IMR-90 (cell line): Measurements from ENCODE around the gene SLC9A7. TPM values are rescaled to one million over a fixed set of nuclear protein-coding genes. Genes with fewer than 3 reads are reported as not detected.
A peak's percentile ranks its signal among the peaks of the same experiment; 100 is the strongest.

Source experiments
- ATAC-seq: fragments of 200-7000 bp; cut with Tn5 transposase; 2 replicates; pipeline ENCODE4 v1.9.1; 2020; ENCODE audit warnings: low read depth, mild to moderate bottlenecking, moderate library complexity
- BruUV-seq: library from RNA; stranded (reverse); fragments of 400-500 nt; replicated peaks from 2 replicates; lab custom pipeline; 2021; lab: Mats Ljungman, UMichigan
- CTCF ChIA-PET: fragments of 300-600 bp; formaldehyde crosslinking; extraction: SDS; loops from one replicate; lab custom pipeline; 2021; ENCODE audit warnings: antibody characterized with exemption; lab: Yijun Ruan, JAX
- POLR2A ChIA-PET: fragments of 300-600 bp; sonication (Branson Sonifier 250); formaldehyde crosslinking; loops from one replicate; lab custom pipeline; 2022; ENCODE audit warnings: antibody characterized with exemption; ENCODE audit not compliant: unreplicated experiment; lab: Charles Lee
- DNase-seq: peaks from one replicate; pipeline ENCODE4 v3.0.0; 2013
- H2AFZ ChIP-seq: replicated peaks from 2 replicates; pipeline ENCODE3; 2013; ENCODE audit warnings: low read length, mild to moderate bottlenecking; ENCODE audit not compliant: poor library complexity
- H2AK5ac ChIP-seq: 2 replicates; pipeline ENCODE4 v1.6.1; 2013; ENCODE audit warnings: low read depth, low read length, inconsistent platforms
- H2AK9ac ChIP-seq: replicated peaks from 2 replicates; pipeline ENCODE3; 2013; ENCODE audit warnings: mild to moderate bottlenecking, low read depth, low read length, moderate library complexity; ENCODE audit not compliant: poor library complexity
- H2BK120ac ChIP-seq: 2 replicates; pipeline ENCODE4 v1.6.1; 2013; ENCODE audit warnings: low read depth, low read length, inconsistent platforms
- H2BK15ac ChIP-seq: 3 replicates; pipeline ENCODE4 v1.6.1; 2013; ENCODE audit warnings: low read depth, low read length, inconsistent platforms
- H2BK20ac ChIP-seq: 2 replicates; pipeline ENCODE4 v1.6.1; 2013; ENCODE audit warnings: low read depth, mild to moderate bottlenecking, inconsistent platforms, low read length, moderate library complexity
- H2BK5ac ChIP-seq: 2 replicates; pipeline ENCODE4 v1.6.1; 2013; ENCODE audit warnings: mild to moderate bottlenecking, low read depth, low read length, inconsistent platforms; ENCODE audit not compliant: poor library complexity, severe bottlenecking
- H3K14ac ChIP-seq: replicated peaks from 2 replicates; pipeline ENCODE4 v1.6.1; 2013; ENCODE audit warnings: low read depth, low read length, inconsistent platforms
- H3K18ac ChIP-seq: 2 replicates; pipeline ENCODE4 v1.6.1; 2013; ENCODE audit warnings: low read depth, low read length, control low read depth
- H3K23ac ChIP-seq: 2 replicates; pipeline ENCODE4 v1.6.1; 2013; ENCODE audit warnings: low read depth, low read length, inconsistent platforms
- H3K27ac ChIP-seq: 2 replicates; pipeline ENCODE4 v1.5.1; 2013; ENCODE audit warnings: mild to moderate bottlenecking, control low read depth, low read length; ENCODE audit not compliant: insufficient read depth
- H3K27me3 ChIP-seq: 2 replicates; pipeline ENCODE4 v1.6.1; 2013; ENCODE audit warnings: low read length; ENCODE audit not compliant: control insufficient read depth, insufficient read depth
- H3K36me3 ChIP-seq: 2 replicates; pipeline ENCODE4 v1.6.1; 2013; ENCODE audit warnings: low read length, mixed read lengths; ENCODE audit not compliant: control insufficient read depth, insufficient read depth
- H3K4ac ChIP-seq: 2 replicates; pipeline ENCODE4 v1.6.1; 2013; ENCODE audit warnings: low read depth, low read length, inconsistent platforms
- H3K4me1 ChIP-seq: 2 replicates; pipeline ENCODE4 v1.6.1; 2013; ENCODE audit warnings: low read length, mixed read lengths; ENCODE audit not compliant: control insufficient read depth, insufficient read depth
- H3K4me2 ChIP-seq: 2 replicates; pipeline ENCODE4 v1.6.1; 2013; ENCODE audit warnings: low read depth, mild to moderate bottlenecking, control low read depth, low read length, moderate library complexity
- H3K4me3 ChIP-seq: 2 replicates; pipeline ENCODE4 v1.5.1; 2013; ENCODE audit warnings: low read depth, mild to moderate bottlenecking, control low read depth, low read length, moderate library complexity; ENCODE audit not compliant: insufficient read depth
- H3K56ac ChIP-seq: 2 replicates; pipeline ENCODE4 v1.6.1; 2013; ENCODE audit warnings: low read length, inconsistent platforms; ENCODE audit not compliant: insufficient read depth; ENCODE audit errors: extremely low read depth
- H3K79me1 ChIP-seq, 2 experiments: 2 replicates each; pipeline ENCODE4 v1.6.1; 2013; ENCODE audit warnings: low read length in 2 of 2, inconsistent platforms in 1 of 2, low read depth in 1 of 2
- H3K9ac ChIP-seq: 2 replicates; pipeline ENCODE4 v1.6.1; 2013; ENCODE audit warnings: low read depth, low read length, control low read depth
- H3K9me1 ChIP-seq: 2 replicates; pipeline ENCODE4 v1.6.1; 2013; ENCODE audit warnings: low read length, inconsistent platforms; ENCODE audit not compliant: insufficient read depth
- H3K9me3 ChIP-seq: 2 replicates; pipeline ENCODE4 v1.6.1; 2013; ENCODE audit warnings: low read length; ENCODE audit not compliant: control insufficient read depth, insufficient read depth
- H4K20me1 ChIP-seq: 2 replicates; pipeline ENCODE4 v1.6.1; 2013; ENCODE audit warnings: low read length, inconsistent platforms; ENCODE audit not compliant: insufficient read depth
- H4K5ac ChIP-seq: 2 replicates; pipeline ENCODE4 v1.6.1; 2013; ENCODE audit warnings: mild to moderate bottlenecking, low read depth, low read length, control low read depth
- H4K8ac ChIP-seq, 2 experiments: 2 replicates each; pipeline ENCODE4 v1.6.1; 2013; ENCODE audit warnings: low read depth in 2 of 2, low read length in 2 of 2, control low read depth in 1 of 2, inconsistent platforms in 1 of 2
- H4K91ac ChIP-seq: 2 replicates; pipeline ENCODE4 v1.6.1; 2013; ENCODE audit warnings: low read depth, low read length, inconsistent platforms; ENCODE audit not compliant: insufficient read depth
- BHLHE40 ChIP-seq: fragments of 150-350 bp; IDR thresholded peaks from 2 replicates; pipeline ENCODE4 v1.6.1; 2016; ENCODE audit warnings: mild to moderate bottlenecking, low read depth, low read length
- CEBPB ChIP-seq: IDR thresholded peaks from 2 replicates; pipeline ENCODE4 v1.6.1; 2012; ENCODE audit warnings: low read depth, low read length, improper control_type of control experiment
- CHD1 ChIP-seq: IDR thresholded peaks from 2 replicates; pipeline ENCODE4 v1.6.1; 2012; ENCODE audit warnings: low read depth, low read length, improper control_type of control experiment
- ELK1 ChIP-seq: fragments of 150-350 bp; IDR thresholded peaks from 2 replicates; pipeline ENCODE4 v1.6.1; 2016; ENCODE audit warnings: low read depth, mild to moderate bottlenecking, low read length, moderate library complexity, borderline replicate concordance
- FOS ChIP-seq: fragments of 150-350 bp; IDR thresholded peaks from 2 replicates; pipeline ENCODE4 v1.6.1; 2016; ENCODE audit warnings: low read depth, low read length
- MAFK ChIP-seq: IDR thresholded peaks from 2 replicates; pipeline ENCODE4 v1.6.1; 2012; ENCODE audit warnings: low read depth, low read length, improper control_type of control experiment
- MAZ ChIP-seq: IDR thresholded peaks from 2 replicates; pipeline ENCODE4 v1.6.1; 2012; ENCODE audit warnings: low read depth, mild to moderate bottlenecking, low read length, improper control_type of control experiment, moderate library complexity, borderline replicate concordance
- MXI1 ChIP-seq: IDR thresholded peaks from 2 replicates; pipeline ENCODE4 v1.6.1; 2012; ENCODE audit warnings: low read depth, mild to moderate bottlenecking, low read length, moderate library complexity, borderline replicate concordance
- NFE2L2 ChIP-seq: fragments of 150-350 bp; IDR thresholded peaks from 2 replicates; pipeline ENCODE4 v1.6.1; 2016; ENCODE audit warnings: low read depth, mild to moderate bottlenecking, low read length
- POLR2A ChIP-seq: IDR thresholded peaks from 2 replicates; pipeline ENCODE4 v1.6.1; 2012; ENCODE audit warnings: mild to moderate bottlenecking, low read depth, low read length
- RAD21 ChIP-seq: IDR thresholded peaks from 2 replicates; pipeline ENCODE4 v1.6.1; 2012; ENCODE audit warnings: low read length, improper control_type of control experiment
- RCOR1 ChIP-seq: IDR thresholded peaks from 2 replicates; pipeline ENCODE4 v1.6.1; 2012; ENCODE audit warnings: mild to moderate bottlenecking, low read length, improper control_type of control experiment; ENCODE audit not compliant: insufficient replicate concordance
- RFX5 ChIP-seq: IDR thresholded peaks from 2 replicates; pipeline ENCODE4 v1.8.0; 2012; ENCODE audit warnings: low read depth, mild to moderate bottlenecking, low read length, moderate library complexity
- SMC3 ChIP-seq: fragments of 150-350 bp; IDR thresholded peaks from 2 replicates; pipeline ENCODE4 v1.6.1; 2016; ENCODE audit warnings: low read depth, mild to moderate bottlenecking, antibody characterized with exemption, low read length, moderate library complexity
- USF2 ChIP-seq: fragments of 150-350 bp; IDR thresholded peaks from 2 replicates; pipeline ENCODE4 v1.6.1; 2017; ENCODE audit warnings: mild to moderate bottlenecking, antibody characterized with exemption, low read length, low read depth
- WGBS, 2 experiments: methylation state at CpG; one replicate each; pipeline versions ENCODE4 v1.1.5 to v1.1.7; 2013; ENCODE audit warnings: missing lambda C conversion rate in 2 of 2; ENCODE audit not compliant: insufficient read length in 1 of 2; ENCODE audit errors: extremely low coverage in 2 of 2; 5-methylcytosine and 5-hydroxymethylcytosine counted together
- dilution Hi-C: fragments of 300-500 bp; cut with HindIII; formaldehyde crosslinking; loops from one replicate; pipeline ENCODE4 v1.14.3; 2018; ENCODE audit warnings: low sequenced_read_pairs; ENCODE audit not compliant: unreplicated experiment
- in situ Hi-C: fragments of 300-500 bp; cut with MboI; formaldehyde crosslinking; loops from 3 replicates; pipeline ENCODE4 v1.14.3; 2019; ENCODE audit warnings: low sequenced_read_pairs, inconsistent platforms, mixed read lengths
- intact Hi-C: fragments of 100-400 bp; cut with micrococcal nuclease; formaldehyde crosslinking; loops from 2 replicates; pipeline ENCODE4 v1.10.0; 2022
- polyA plus RNA-seq, 3 experiments: library from polyadenylated mRNA; depleted of rRNA; stranded (reverse); fragments of >200 nt; gene quantifications; 2 replicates each; pipeline ENCODE4 v1.2.3, GENCODE V29; 2012; ENCODE audit warnings: low replicate concordance in 1 of 3
- total RNA-seq: library from RNA; depleted of rRNA; stranded (reverse); fragments of >200 nt; gene quantifications from 2 replicates; pipeline ENCODE4 v1.2.3, GENCODE V29; 2012
- TF ChIP-seq, protein P1 (sequence below): conservative IDR thresholded peaks from 2 replicates; pipeline ENCODE4 v1.5.1; 2012; ENCODE audit warnings: mild to moderate bottlenecking, low read depth, low read length, improper control_type of control experiment

SLC9A7 gene
- total and polyA plus RNA-seq, 2 of the 4 experiments (the other 2 are of a cell fraction): 14.4 to 76.4 TPM

- Histone ChIP-seq H4K8ac (no peak overlapping the region), H3K4me2 (peak overlapping the region; percentile 70), H2BK120ac (no peak overlapping the region), H3K56ac (no peak overlapping the region), H3K79me1 (peaks cover 7 to 37% of the 10 kb centered on the region in 2 experiments; a peak in 2 of 4 replicates), H3K27ac (no peak overlapping the region), H2BK20ac (no peak overlapping the region), H3K9me3 (no peaks in the 10 kb centered on the region), H4K20me1 (no peaks in the 10 kb centered on the region), H3K36me3 (no peaks in the 10 kb centered on the region), H2BK5ac (peak overlapping the region; percentile 3), H3K27me3 (no peaks in the 10 kb centered on the region), H2BK15ac (no peak overlapping the region), H3K9me1 (0 out of 2 replicates have a peak, but pooled peaks cover 3% of the 10 kb centered on the region), H3K4me3 (peak overlapping the region; percentile 22; the same call in 1 of the 2 replicates), H4K91ac (no peak overlapping the region), H3K18ac (no peak overlapping the region), H3K23ac (no peak overlapping the region), H3K14ac (no peak overlapping the region), H2AFZ (no peak overlapping the region), H3K9ac (no peak overlapping the region), H3K4me1 (peaks cover 2% of the 10 kb centered on the region; the same call in 1 of the 2 replicates), H3K4ac (0 out of 2 replicates have a peak overlapping the region, but pooled peaks have one; percentile 42), H2AK5ac (no peak overlapping the region), H4K5ac (no peak overlapping the region), H2AK9ac (no peak overlapping the region)
- dilution Hi-C loops: no loop called here
- DNase-seq: no peak
- no TSS peak for BruUV-seq
- intact Hi-C loops: loop anchor here (5.0 kb wide), 1 partner anchor 221 kb away; no protein-coding TSS in a partner anchor
- TF ChIP-seq, protein P1, sequence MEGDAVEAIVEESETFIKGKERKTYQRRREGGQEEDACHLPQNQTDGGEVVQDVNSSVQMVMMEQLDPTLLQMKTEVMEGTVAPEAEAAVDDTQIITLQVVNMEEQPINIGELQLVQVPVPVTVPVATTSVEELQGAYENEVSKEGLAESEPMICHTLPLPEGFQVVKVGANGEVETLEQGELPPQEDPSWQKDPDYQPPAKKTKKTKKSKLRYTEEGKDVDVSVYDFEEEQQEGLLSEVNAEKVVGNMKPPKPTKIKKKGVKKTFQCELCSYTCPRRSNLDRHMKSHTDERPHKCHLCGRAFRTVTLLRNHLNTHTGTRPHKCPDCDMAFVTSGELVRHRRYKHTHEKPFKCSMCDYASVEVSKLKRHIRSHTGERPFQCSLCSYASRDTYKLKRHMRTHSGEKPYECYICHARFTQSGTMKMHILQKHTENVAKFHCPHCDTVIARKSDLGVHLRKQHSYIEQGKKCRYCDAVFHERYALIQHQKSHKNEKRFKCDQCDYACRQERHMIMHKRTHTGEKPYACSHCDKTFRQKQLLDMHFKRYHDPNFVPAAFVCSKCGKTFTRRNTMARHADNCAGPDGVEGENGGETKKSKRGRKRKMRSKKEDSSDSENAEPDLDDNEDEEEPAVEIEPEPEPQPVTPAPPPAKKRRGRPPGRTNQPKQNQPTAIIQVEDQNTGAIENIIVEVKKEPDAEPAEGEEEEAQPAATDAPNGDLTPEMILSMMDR: no peak
- TF ChIP-seq NFE2L2 (no peak), MAZ (no peak), POLR2A (no peak), ELK1 (no peak), CEBPB (no peak), RCOR1 (no peak), USF2 (no peak), SMC3 (no peak), RFX5 (no peak), MXI1 (no peak), RAD21 (no peak), MAFK (no peak), CHD1 (no peak), BHLHE40 (no peak), FOS (no peak)
- ChIA-PET CTCF (no interaction called here), POLR2A (no interaction called here)
- in situ Hi-C loops: no loop called here
- WGBS, 2 experiments: no CpG with 5 or more reads among the region's 3 CpGs
- no peak for ATAC-seq
Observed at GRCh38 chrX:46576458-46576857, 182.5 kb downstream of the SLC9A7 start.
